CD4-positive, alpha-beta T cell (primary cell): Measurements from ENCODE around the gene LURAP1L. TPM values are rescaled to one million over a fixed set of nuclear protein-coding genes. Genes with fewer than 3 reads are reported as not detected.

ENCODE experiments used
- ATAC-seq: fragments of 200-7000 bp; cut with Tn5 transposase; one replicate; pipeline ENCODE4 v1.10.0; 2022; ENCODE audit warnings: mild to moderate bottlenecking; ENCODE audit not compliant: poor library complexity
- CTCF ChIA-PET: fragments of 350-600 bp; sonication (Branson Sonifier 250); formaldehyde crosslinking; loops from one replicate; lab custom pipeline; 2021; ENCODE audit warnings: antibody characterized with exemption, inconsistent platforms; lab: Charles Lee
- POLR2A ChIA-PET: fragments of 350-600 bp; sonication (Branson Sonifier 250); formaldehyde crosslinking; loops from one replicate; lab custom pipeline; 2021; ENCODE audit warnings: antibody characterized with exemption, inconsistent platforms; lab: Charles Lee
- DNase-seq, 14 experiments: peaks; one replicate each; pipeline ENCODE4 v3.0.0-alpha.2; 2013 to 2020; ENCODE audit warnings: mixed read lengths in 2 of 14
- H3K27ac ChIP-seq, 2 donors: one replicate each; pipeline versions ENCODE4 v1.5.1 to v1.7.0; 2013; ENCODE audit warnings: low read length in 2 of 2, low read depth in 1 of 2, mild to moderate bottlenecking in 1 of 2
- H3K27me3 ChIP-seq, 2 experiments: 1 replicate in 1 of 2; 2 replicates in 1 of 2; pipeline versions ENCODE4 v1.6.1 to v1.7.0; 2013; ENCODE audit warnings: low read length in 2 of 2, control low read depth in 1 of 2, mild to moderate bottlenecking in 1 of 2, moderate library complexity in 1 of 2; ENCODE audit not compliant: insufficient read depth in 2 of 2, control insufficient read depth in 1 of 2
- H3K36me3 ChIP-seq: one replicate; pipeline ENCODE4 v1.6.1; 2013; ENCODE audit warnings: low read length, control low read depth; ENCODE audit not compliant: insufficient read depth
- H3K4me1 ChIP-seq: one replicate; pipeline ENCODE4 v1.6.1; 2013; ENCODE audit warnings: low read length, control low read depth; ENCODE audit not compliant: insufficient read depth
- H3K4me3 ChIP-seq: one replicate; pipeline ENCODE4 v1.5.1; 2013; ENCODE audit warnings: mild to moderate bottlenecking, low read length, moderate library complexity
- H3K9me3 ChIP-seq, 2 experiments: 1 replicate in 1 of 2; 2 replicates in 1 of 2; pipeline versions ENCODE4 v1.6.1 to v1.7.0; 2013; ENCODE audit warnings: low read length in 2 of 2, mild to moderate bottlenecking in 2 of 2, control low read depth in 1 of 2, moderate library complexity in 1 of 2; ENCODE audit not compliant: control insufficient read depth in 1 of 2, insufficient read depth in 1 of 2
- H3K27ac Mint-ChIP-seq: one replicate; pipeline ENCODE4 v1.8.0; 2020; ENCODE audit warnings: mixed read lengths
- H3K27me3 Mint-ChIP-seq: one replicate; pipeline ENCODE4 v1.8.0; 2021; ENCODE audit warnings: mixed read lengths
- H3K36me3 Mint-ChIP-seq: one replicate; pipeline ENCODE4 v1.8.0; 2021; ENCODE audit warnings: low read depth, mixed read lengths
- H3K4me1 Mint-ChIP-seq: one replicate; pipeline ENCODE4 v1.8.0; 2021; ENCODE audit warnings: low read depth, mixed read lengths
- H3K4me3 Mint-ChIP-seq: one replicate; pipeline ENCODE4 v1.8.0; 2020; ENCODE audit warnings: mild to moderate bottlenecking, mixed read lengths
- H3K9me3 Mint-ChIP-seq: one replicate; pipeline ENCODE4 v1.8.0; 2020; ENCODE audit warnings: mixed read lengths
- CTCF ChIP-seq: fragments of 200-600 bp; IDR thresholded peaks from one replicate; pipeline ENCODE4 v1.8.0; 2022; ENCODE audit warnings: antibody characterized with exemption, mild to moderate bottlenecking
- intact Hi-C, 2 experiments: fragments of 100-400 bp; cut with DNase I in 1 of 2; cut with micrococcal nuclease in 1 of 2; formaldehyde crosslinking; loops; one replicate each; pipeline versions ENCODE4 v1.15.1 to v1.9.0; 2023 to 2025; cut with DNase I, micrococcal nuclease
- total RNA-seq, 174 experiments: library from RNA in 2 of 174; stranded (reverse) in 2 of 174; gene quantifications; one replicate each; pipeline ENCODE4 v1.2.3 and lab custom pipeline; 2021 to 2026

Gene LURAP1L
- total RNA-seq, 2 experiments from 2014 or later, result not detected

- no peaks in the 10 kb centered on the region for H3K36me3 Mint-ChIP-seq
- Histone ChIP-seq H3K27ac (no peak overlapping the region), H3K4me1 (no peaks in the 10 kb centered on the region), H3K9me3 (peaks cover 6 to 16% of the 10 kb centered on the region in 2 experiments), H3K4me3 (no peak overlapping the region), H3K36me3 (no peaks in the 10 kb centered on the region), H3K27me3 (no peaks in the 10 kb centered on the region)
- no peak for DNase-seq
- ChIA-PET CTCF (no interaction called here), POLR2A (no interaction called here)
- no peak overlapping the region for H3K27ac Mint-ChIP-seq
- peaks cover 2% of the 10 kb centered on the region for H3K9me3 Mint-ChIP-seq
- H3K27me3 Mint-ChIP-seq, result no peaks in the 10 kb centered on the region
- intact Hi-C loops, result no loop called here
- ATAC-seq, result no peak
- H3K4me3 Mint-ChIP-seq, result no peak overlapping the region
- TF ChIP-seq CTCF, result no peak
- no peaks in the 10 kb centered on the region for H3K4me1 Mint-ChIP-seq
These were observed 9.6 kb upstream of the LURAP1L start for GRCh38 chr9:12765088-12765798.

- peaks cover 4% of the 10 kb centered on the region for H3K9me3 Mint-ChIP-seq
- H3K27me3 Mint-ChIP-seq, result no peaks in the 10 kb centered on the region
- POLR2A ChIA-PET, result no interaction called here
These were observed 8.5 kb upstream of the LURAP1L start for GRCh38 chr9:12766357-12766756.

GRCh38 chr9:12770261-12770660, 4.6 kb upstream of the LURAP1L start:
- peaks cover 4% of the 10 kb centered on the region for H3K9me3 Mint-ChIP-seq
- H3K36me3 Mint-ChIP-seq, result no peaks in the 10 kb centered on the region
- no peak overlapping the region for H3K27ac Mint-ChIP-seq
- H3K27me3 ChIP-seq, result peaks cover 0 to 7% of the 10 kb centered on the region in 2 experiments
- peaks cover 0 to 13% of the 10 kb centered on the region in 2 experiments for H3K9me3 ChIP-seq
- no peak overlapping the region for H3K4me3 ChIP-seq
- TF ChIP-seq CTCF, result no peak
- ATAC-seq, result no peak
- intact Hi-C loops, result no loop called here
- H3K27me3 Mint-ChIP-seq, result peaks cover 11% of the 10 kb centered on the region
- no peaks in the 10 kb centered on the region for H3K36me3 ChIP-seq
- H3K4me1 ChIP-seq, result no peaks in the 10 kb centered on the region
- H3K27ac ChIP-seq, result no peak overlapping the region
- H3K4me3 Mint-ChIP-seq, result no peak overlapping the region
- H3K4me1 Mint-ChIP-seq, result no peaks in the 10 kb centered on the region
- CTCF ChIA-PET, result no interaction called here
- POLR2A ChIA-PET, result no interaction called here
- DNase-seq, result no peak

More at GRCh38 chr9:12766357-12766756, 8.5 kb upstream of the LURAP1L start:
- H3K4me3 Mint-ChIP-seq, result no peak overlapping the region
- H3K4me1 ChIP-seq, result no peaks in the 10 kb centered on the region
- no peak for ATAC-seq
- no peak overlapping the region for H3K4me3 ChIP-seq
- H3K27ac ChIP-seq, result no peak overlapping the region
- H3K36me3 ChIP-seq, result no peaks in the 10 kb centered on the region
- DNase-seq, result no peak
- H3K36me3 Mint-ChIP-seq, result no peaks in the 10 kb centered on the region
- no peaks in the 10 kb centered on the region for H3K27me3 ChIP-seq
- intact Hi-C loops, result no loop called here
- peaks cover 0 to 16% of the 10 kb centered on the region in 2 experiments for H3K9me3 ChIP-seq
- no peak for TF ChIP-seq CTCF
- no peak overlapping the region for H3K27ac Mint-ChIP-seq
- H3K4me1 Mint-ChIP-seq, result no peaks in the 10 kb centered on the region
- CTCF ChIA-PET, result no interaction called here
